GM23248 (cell line): ENCODE data around the gene ERC1.

Experiments
- EZH2 ChIP-seq: fragments of 200-600 bp; sonication (generic); IDR thresholded peaks from 2 replicates; pipeline ENCODE4 v1.6.1; 2018; ENCODE audit warnings: antibody characterized with exemption, mild to moderate bottlenecking; ENCODE audit not compliant: insufficient read depth, poor library complexity, severe bottlenecking
- EZH2phosphoT487 ChIP-seq: fragments of 200-600 bp; sonication (generic); IDR thresholded peaks from 2 replicates; pipeline ENCODE4 v1.6.1; 2018; ENCODE audit warnings: antibody characterized with exemption, moderate library complexity, mild to moderate bottlenecking, low read depth; ENCODE audit not compliant: insufficient read depth

DNA sequence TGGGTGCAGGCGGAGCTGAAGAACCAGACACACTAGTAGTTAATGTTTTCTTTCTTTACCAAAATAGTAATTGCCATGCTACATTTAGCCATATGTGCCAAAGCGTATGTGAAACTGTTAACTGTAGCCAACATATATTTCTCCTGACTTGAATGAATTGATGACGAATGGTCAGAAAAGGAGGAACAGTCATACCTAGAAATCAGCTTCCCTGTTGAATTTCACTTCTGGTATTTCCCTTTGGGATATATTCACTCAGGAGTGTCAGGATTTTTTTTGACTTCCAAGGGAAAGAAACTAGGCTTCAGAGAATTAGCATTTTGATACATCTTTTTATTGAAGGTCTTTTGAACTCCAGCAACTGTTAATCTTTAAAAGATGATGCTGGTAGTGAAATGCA, 87.0 kb downstream of the ERC1 start:
- no peak for TF ChIP-seq EZH2phosphoT487
- no peak for TF ChIP-seq EZH2
